K562 (cell line): ENCODE results near the gene EXOC3L1.

Experiments used
- CTCF ChIP-seq, 3 experiments: IDR thresholded peaks in 2 of 3; conservative IDR thresholded peaks in 1 of 3; 2 replicates each; pipeline ENCODE4 v1.5.1; 2011 to 2012; ENCODE audit warnings: low read length in 3 of 3, mild to moderate bottlenecking in 3 of 3, control low read depth in 2 of 3, improper control_type of control experiment in 1 of 3, inconsistent platforms in 1 of 3, low read depth in 1 of 3, mixed read lengths in 1 of 3, moderate library complexity in 1 of 3; ENCODE audit not compliant: insufficient read depth in 2 of 3
- GTF2F1 ChIP-seq: IDR thresholded peaks from 2 replicates; pipeline ENCODE4 v1.6.1; 2011; ENCODE audit warnings: low read depth, low read length, improper control_type of control experiment
- MEIS2 ChIP-seq: fragments of 450-650 bp; IDR thresholded peaks from 2 replicates; pipeline ENCODE4 v1.6.1; 2014; ENCODE audit warnings: mild to moderate bottlenecking; ENCODE audit not compliant: partially characterized antibody
- POLR2B ChIP-seq: fragments of 450-650 bp; IDR thresholded peaks from 2 replicates; pipeline ENCODE4 v1.6.1; 2018; ENCODE audit warnings: low read depth; ENCODE audit not compliant: partially characterized antibody
- RB1 ChIP-seq: fragments of 450-650 bp; IDR thresholded peaks from 2 replicates; pipeline ENCODE4 v1.6.1; 2017; ENCODE audit warnings: low read depth, mild to moderate bottlenecking
- TAL1 ChIP-seq: fragments of 450-650 bp; IDR thresholded peaks from 2 replicates; pipeline ENCODE4 v1.6.1; 2016; ENCODE audit warnings: mild to moderate bottlenecking
- YY1 ChIP-seq, 3 experiments: IDR thresholded peaks; 2 replicates each; pipeline ENCODE4 v1.6.1; 2011; ENCODE audit warnings: low read length in 2 of 3, mild to moderate bottlenecking in 2 of 3, moderate library complexity in 2 of 3, borderline replicate concordance in 1 of 3, control low read depth in 1 of 3, low read depth in 1 of 3; ENCODE audit not compliant: insufficient read depth in 3 of 3, insufficient replicate concordance in 2 of 3, control insufficient read depth in 1 of 3, insufficient read length in 1 of 3; ENCODE audit errors: extremely low read depth in 1 of 3
- ZFP91 ChIP-seq: sonication (generic); formaldehyde crosslinking; IDR thresholded peaks from 2 replicates; pipeline ENCODE4 v1.8.0; 2022; ENCODE audit warnings: mild to moderate bottlenecking, missing genetic modification reagents

- TF ChIP-seq YY1 (IDR thresholded peaks at IDR 0.05; ENCODE audit: borderline replicate concordance in 1 of 3, control insufficient read depth in 1 of 3, extremely low read depth in 1 of 3, insufficient read depth in 3 of 3, insufficient read length in 1 of 3, insufficient replicate concordance in 2 of 3, low read depth in 1 of 3, low read length in 2 of 3) (no peak), MEIS2 (no peak), RB1 (no peak), POLR2B (no peak), TAL1 (no peak), ZFP91 (CRISPR knock-in tag) (no peak), CTCF (IDR thresholded peaks at IDR 0.05 in 2 of 3, conservative IDR thresholded peaks at IDR 0.05 in 1 of 3; ENCODE audit: insufficient read depth in 2 of 3, low read depth in 1 of 3, low read length in 3 of 3) (no peak), GTF2F1 (no peak)
Observed at GRCh38 chr16:67187175-67187890, 2.6 kb downstream of the EXOC3L1 start.
